T-helper 1 cell treated with Interleukin-12 subunit alpha and Interleukin-12 subunit beta and Interleukin-4 antibody, amounts not matched to agents 30 μg/mL and 1 μg/mL, for 36 hours (primary cell): ENCODE measurements around the gene NSMCE3.

Experiments
- H3K27ac Mint-ChIP-seq: one replicate; pipeline ENCODE4 v1.8.0; 2021; ENCODE audit warnings: mild to moderate bottlenecking, mixed read lengths
- H3K27me3 Mint-ChIP-seq: one replicate; pipeline ENCODE4 v1.8.0; 2021; ENCODE audit warnings: low read depth, mixed read lengths
- H3K36me3 Mint-ChIP-seq: one replicate; pipeline ENCODE4 v1.8.0; 2021; ENCODE audit warnings: low read depth, mixed read lengths
- H3K4me1 Mint-ChIP-seq: one replicate; pipeline ENCODE4 v1.8.0; 2021; ENCODE audit warnings: low read depth, mixed read lengths
- H3K4me3 Mint-ChIP-seq: one replicate; pipeline ENCODE4 v1.8.0; 2021; ENCODE audit warnings: mild to moderate bottlenecking, moderate library complexity, mixed read lengths
- H3K9me3 Mint-ChIP-seq: one replicate; pipeline ENCODE4 v1.8.0; 2021; ENCODE audit warnings: mixed read lengths

The NSMCE3 gene

GRCh38 chr15:29280514-29280913 is 10.9 kb upstream of the NSMCE3 start:
- H3K27ac Mint-ChIP-seq, result no peak overlapping the region
- H3K36me3 Mint-ChIP-seq, result no peaks in the 10 kb centered on the region
- peaks cover 30% of the 10 kb centered on the region for H3K27me3 Mint-ChIP-seq
- no peaks in the 10 kb centered on the region for H3K4me1 Mint-ChIP-seq
- no peaks in the 10 kb centered on the region for H3K9me3 Mint-ChIP-seq
- no peak overlapping the region for H3K4me3 Mint-ChIP-seq

GRCh38 chr15:29278436-29279105 is 8.9 kb upstream of the NSMCE3 start:
- Mint-ChIP-seq H3K27me3 (peaks cover 17% of the 10 kb centered on the region), H3K4me3 (no peak overlapping the region), H3K9me3 (no peaks in the 10 kb centered on the region), H3K27ac (no peak overlapping the region), H3K4me1 (no peaks in the 10 kb centered on the region), H3K36me3 (no peaks in the 10 kb centered on the region)

- H3K9me3 Mint-ChIP-seq, result no peaks in the 10 kb centered on the region
- H3K4me1 Mint-ChIP-seq, result no peaks in the 10 kb centered on the region
- H3K36me3 Mint-ChIP-seq, result no peaks in the 10 kb centered on the region
- H3K4me3 Mint-ChIP-seq, result no peak overlapping the region
- peaks cover 17% of the 10 kb centered on the region for H3K27me3 Mint-ChIP-seq
- no peak overlapping the region for H3K27ac Mint-ChIP-seq
Measured at GRCh38 chr15:29276366-29276765, 6.7 kb upstream of the NSMCE3 start.

- H3K4me1 Mint-ChIP-seq, result no peaks in the 10 kb centered on the region
- H3K27ac Mint-ChIP-seq, result no peak overlapping the region
- no peak overlapping the region for H3K4me3 Mint-ChIP-seq
- H3K9me3 Mint-ChIP-seq, result no peaks in the 10 kb centered on the region
- no peaks in the 10 kb centered on the region for H3K36me3 Mint-ChIP-seq
- H3K27me3 Mint-ChIP-seq, result peaks cover 17% of the 10 kb centered on the region
Measured at GRCh38 chr15:29275855-29276254, 6.2 kb upstream of the NSMCE3 start.

GRCh38 chr15:29274946-29275345 is 5.3 kb upstream of the NSMCE3 start:
- peaks cover 10% of the 10 kb centered on the region for H3K27me3 Mint-ChIP-seq
- H3K36me3 Mint-ChIP-seq, result no peaks in the 10 kb centered on the region
- no peak overlapping the region for H3K27ac Mint-ChIP-seq
- H3K4me3 Mint-ChIP-seq, result no peak overlapping the region
- H3K4me1 Mint-ChIP-seq, result peaks cover 5% of the 10 kb centered on the region
- no peaks in the 10 kb centered on the region for H3K9me3 Mint-ChIP-seq

GRCh38 chr15:29272219-29272618 is 2.6 kb upstream of the NSMCE3 start:
- peaks cover 25% of the 10 kb centered on the region for H3K4me1 Mint-ChIP-seq
- peaks cover 2% of the 10 kb centered on the region for H3K36me3 Mint-ChIP-seq
- H3K27ac Mint-ChIP-seq, result no peak overlapping the region
- H3K27me3 Mint-ChIP-seq, result peaks cover 3% of the 10 kb centered on the region
- no peak overlapping the region for H3K4me3 Mint-ChIP-seq
- H3K9me3 Mint-ChIP-seq, result no peaks in the 10 kb centered on the region

GRCh38 chr15:29270976-29271375 is 1.4 kb upstream of the NSMCE3 start:
- peaks cover 2% of the 10 kb centered on the region for H3K36me3 Mint-ChIP-seq
- H3K9me3 Mint-ChIP-seq, result no peaks in the 10 kb centered on the region
- H3K4me1 Mint-ChIP-seq, result peaks cover 35% of the 10 kb centered on the region
- no peak overlapping the region for H3K4me3 Mint-ChIP-seq
- no peaks in the 10 kb centered on the region for H3K27me3 Mint-ChIP-seq
- H3K27ac Mint-ChIP-seq, result no peak overlapping the region

GRCh38 chr15:29270169-29270955 is 740 bp upstream of the NSMCE3 start:
- Mint-ChIP-seq H3K27me3 (no peaks in the 10 kb centered on the region), H3K4me1 (peaks cover 36% of the 10 kb centered on the region), H3K9me3 (no peaks in the 10 kb centered on the region), H3K4me3 (peak overlapping the region; percentile 97), H3K36me3 (peaks cover 2% of the 10 kb centered on the region), H3K27ac (peak overlapping the region; percentile 99)

- Mint-ChIP-seq H3K36me3 (peaks cover 2% of the 10 kb centered on the region), H3K4me3 (peak overlapping the region; percentile 99), H3K4me1 (peaks cover 36% of the 10 kb centered on the region), H3K27me3 (no peaks in the 10 kb centered on the region), H3K9me3 (no peaks in the 10 kb centered on the region), H3K27ac (peak overlapping the region; percentile 99)
Measured at GRCh38 chr15:29268706-29269484, 727 bp downstream of the NSMCE3 start.

GRCh38 chr15:29266052-29266582 is 3.5 kb downstream of the NSMCE3 start:
- Mint-ChIP-seq H3K4me1 (peaks cover 36% of the 10 kb centered on the region), H3K27me3 (no peaks in the 10 kb centered on the region), H3K36me3 (peaks cover 2% of the 10 kb centered on the region), H3K27ac (no peak overlapping the region), H3K9me3 (no peaks in the 10 kb centered on the region), H3K4me3 (no peak overlapping the region)

GRCh38 chr15:29263289-29263688 is 6.3 kb downstream of the NSMCE3 start:
- Mint-ChIP-seq H3K4me1 (peaks cover 20% of the 10 kb centered on the region), H3K27me3 (no peaks in the 10 kb centered on the region), H3K36me3 (no peaks in the 10 kb centered on the region), H3K27ac (no peak overlapping the region), H3K4me3 (no peak overlapping the region), H3K9me3 (no peaks in the 10 kb centered on the region)

GRCh38 chr15:29262738-29263137 is 6.9 kb downstream of the NSMCE3 start:
- Mint-ChIP-seq H3K36me3 (no peaks in the 10 kb centered on the region), H3K27ac (no peak overlapping the region), H3K4me3 (no peak overlapping the region)

GRCh38 chr15:29260896-29261295 is 8.7 kb downstream of the NSMCE3 start:
- Mint-ChIP-seq H3K4me1 (peaks cover under 1% of the 10 kb centered on the region), H3K36me3 (no peaks in the 10 kb centered on the region), H3K4me3 (no peak overlapping the region), H3K9me3 (no peaks in the 10 kb centered on the region), H3K27me3 (no peaks in the 10 kb centered on the region), H3K27ac (no peak overlapping the region)

More at GRCh38 chr15:29262738-29263137, 6.9 kb downstream of the NSMCE3 start:
- Mint-ChIP-seq H3K9me3 (no peaks in the 10 kb centered on the region), H3K4me1 (peaks cover 17% of the 10 kb centered on the region), H3K27me3 (no peaks in the 10 kb centered on the region)

- Mint-ChIP-seq H3K4me1 (no peaks in the 10 kb centered on the region), H3K27ac (no peak overlapping the region), H3K4me3 (no peak overlapping the region), H3K36me3 (no peaks in the 10 kb centered on the region), H3K9me3 (no peaks in the 10 kb centered on the region), H3K27me3 (no peaks in the 10 kb centered on the region)
Measured at GRCh38 chr15:29259233-29259632, 10.4 kb downstream of the NSMCE3 start.
